HG03469 (cell line): ENCODE measurements around the gene GGCX.
"Not testable (repeated sequence)": the region's sequence is repeated elsewhere in the genome, so short reads cannot be mapped to it uniquely, and the experiment has no call there.

Source experiments
- ATAC-seq: cut with Tn5 transposase; IDR thresholded peaks from one replicate; pipeline ENCODE4 v1.9.1; 2021; ENCODE audit warnings: mild to moderate bottlenecking, moderate library complexity, moderate number of reproducible peaks; ENCODE audit not compliant: unreplicated experiment

Gene GGCX

GRCh38 chr2:85561280-85562212 is at the start of gene GGCX:
Gene GGCX (minus strand): TSS chr2:85561493. CDS start chr2:85561428, 65 bp downstream.
- ATAC-seq = peak; percentile 87

- no peak for ATAC-seq
These were observed 46.2 kb upstream of the GGCX start for GRCh38 chr2:85607268-85608215.

- no peak for ATAC-seq
These were observed 44.8 kb upstream of the GGCX start for GRCh38 chr2:85606116-85606455.

- no peak for ATAC-seq
These were observed 44.3 kb upstream of the GGCX start for GRCh38 chr2:85605406-85606115.

- no peak for ATAC-seq
These were observed 43.5 kb upstream of the GGCX start for GRCh38 chr2:85604568-85605339.

GRCh38 chr2:85604133-85604444 is 42.8 kb upstream of the GGCX start:
- not testable (repeated sequence) for ATAC-seq

GRCh38 chr2:85602476-85603234 is 41.4 kb upstream of the GGCX start, which contains the start of gene TMEM150A:
Gene TMEM150A (minus strand): TSS chr2:85602698. CDS start chr2:85601948, 750 bp downstream.
- peak; percentile 89 for ATAC-seq

GRCh38 chr2:85601771-85602475 is 40.6 kb upstream of the GGCX start:
- ATAC-seq = peak; percentile 6

GRCh38 chr2:85600951-85601770 is 39.9 kb upstream of the GGCX start:
- ATAC-seq = no peak

GRCh38 chr2:85600235-85600575 is 38.9 kb upstream of the GGCX start:
- no peak for ATAC-seq

- ATAC-seq = no peak
These were observed 38.4 kb upstream of the GGCX start for GRCh38 chr2:85599468-85600234.

GRCh38 chr2:85598594-85599340 is 37.5 kb upstream of the GGCX start:
- no peak for ATAC-seq

GRCh38 chr2:85597241-85597640 is 35.9 kb upstream of the GGCX start:
- ATAC-seq = no peak

- no peak for ATAC-seq
These were observed 35.3 kb upstream of the GGCX start for GRCh38 chr2:85596486-85597143.

- no peak for ATAC-seq
These were observed 34.7 kb upstream of the GGCX start for GRCh38 chr2:85596026-85596333.

- ATAC-seq = peak; percentile 97
These were observed 34.2 kb upstream of the GGCX start, which contains the start of gene RNF181 for GRCh38 chr2:85595301-85596025. Gene RNF181 (plus strand): TSS chr2:85595745. CDS start chr2:85595764, 19 bp downstream.
